Measurements from ENCODE around the gene NPY5R.

DNA sequence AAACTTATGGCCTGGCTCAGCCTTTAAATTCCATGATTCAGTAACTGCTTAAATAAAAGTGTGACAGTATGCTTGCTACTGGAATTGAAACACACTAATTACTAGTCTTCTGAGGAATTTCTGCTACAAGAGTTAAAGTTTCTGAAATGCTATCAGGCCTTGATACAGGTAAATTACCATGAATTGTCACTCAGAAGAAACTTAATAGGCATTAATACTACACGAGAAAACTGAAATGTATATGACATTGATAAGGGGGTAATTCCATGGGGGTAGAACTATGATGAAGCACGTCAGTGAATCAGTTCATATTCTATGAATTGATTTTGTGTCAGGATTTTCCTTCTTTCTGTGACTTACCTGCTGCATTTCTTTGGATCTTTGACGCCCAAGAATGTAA is 8.3 kb upstream of the NPY5R start:
- TF ChIP-seq TAF1 (IDR thresholded peaks at IDR 0.05; ENCODE audit: low read depth): no peak
- TF ChIP-seq, protein P1, sequence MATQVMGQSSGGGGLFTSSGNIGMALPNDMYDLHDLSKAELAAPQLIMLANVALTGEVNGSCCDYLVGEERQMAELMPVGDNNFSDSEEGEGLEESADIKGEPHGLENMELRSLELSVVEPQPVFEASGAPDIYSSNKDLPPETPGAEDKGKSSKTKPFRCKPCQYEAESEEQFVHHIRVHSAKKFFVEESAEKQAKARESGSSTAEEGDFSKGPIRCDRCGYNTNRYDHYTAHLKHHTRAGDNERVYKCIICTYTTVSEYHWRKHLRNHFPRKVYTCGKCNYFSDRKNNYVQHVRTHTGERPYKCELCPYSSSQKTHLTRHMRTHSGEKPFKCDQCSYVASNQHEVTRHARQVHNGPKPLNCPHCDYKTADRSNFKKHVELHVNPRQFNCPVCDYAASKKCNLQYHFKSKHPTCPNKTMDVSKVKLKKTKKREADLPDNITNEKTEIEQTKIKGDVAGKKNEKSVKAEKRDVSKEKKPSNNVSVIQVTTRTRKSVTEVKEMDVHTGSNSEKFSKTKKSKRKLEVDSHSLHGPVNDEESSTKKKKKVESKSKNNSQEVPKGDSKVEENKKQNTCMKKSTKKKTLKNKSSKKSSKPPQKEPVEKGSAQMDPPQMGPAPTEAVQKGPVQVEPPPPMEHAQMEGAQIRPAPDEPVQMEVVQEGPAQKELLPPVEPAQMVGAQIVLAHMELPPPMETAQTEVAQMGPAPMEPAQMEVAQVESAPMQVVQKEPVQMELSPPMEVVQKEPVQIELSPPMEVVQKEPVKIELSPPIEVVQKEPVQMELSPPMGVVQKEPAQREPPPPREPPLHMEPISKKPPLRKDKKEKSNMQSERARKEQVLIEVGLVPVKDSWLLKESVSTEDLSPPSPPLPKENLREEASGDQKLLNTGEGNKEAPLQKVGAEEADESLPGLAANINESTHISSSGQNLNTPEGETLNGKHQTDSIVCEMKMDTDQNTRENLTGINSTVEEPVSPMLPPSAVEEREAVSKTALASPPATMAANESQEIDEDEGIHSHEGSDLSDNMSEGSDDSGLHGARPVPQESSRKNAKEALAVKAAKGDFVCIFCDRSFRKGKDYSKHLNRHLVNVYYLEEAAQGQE (IDR thresholded peaks at IDR 0.05; ENCODE audit: low read depth): no peak
- TF ChIP-seq ZBTB7A (IDR thresholded peaks at IDR 0.05; ENCODE audit: low read depth): no peak
- TF ChIP-seq RAD21 (IDR thresholded peaks at IDR 0.05; ENCODE audit: low read depth): no peak
- no peak for TF ChIP-seq CREB1 (IDR thresholded peaks at IDR 0.05; ENCODE audit: low read depth)
- no peak for TF ChIP-seq EGR1 (IDR thresholded peaks at IDR 0.05)
- no peak for TF ChIP-seq NFIC (IDR thresholded peaks at IDR 0.05)
- TF ChIP-seq CEBPB (IDR thresholded peaks at IDR 0.05): no peak
- no peak for TF ChIP-seq TCF12 (IDR thresholded peaks at IDR 0.05; ENCODE audit: low read depth)
